ENCODE data around the gene LEMD2.

- TF ChIP-seq POLR2A (IDR thresholded peaks at IDR 0.05) (no peak), CTCF (IDR thresholded peaks at IDR 0.05) (no peak)
Measured at GRCh38 chr6:33813990-33814985, 25.4 kb upstream of the LEMD2 start.

All from thyroid gland (tissue), 4 donors.